A549 (cell line): Measurements from ENCODE around the gene TMEM60. TPM values are rescaled to one million over a fixed set of nuclear protein-coding genes. Genes with fewer than 3 reads are reported as not detected.

Source experiments
- ATAC-seq, 2 experiments: fragments of 200-7000 bp in 1 of 2; fragments of >200 bp in 1 of 2; cut with Nextera tagmentation in 1 of 2; cut with Tn5 transposase in 1 of 2; 3 replicates each; pipeline versions ENCODE4 v1.8.0 to v1.9.1; 2018 to 2020; ENCODE audit warnings: mild to moderate bottlenecking in 1 of 2, moderate library complexity in 1 of 2
- CTCF ChIA-PET: fragments of 300-600 bp; sonication (Branson Sonifier 250); formaldehyde crosslinking; extraction: SDS; loops from one replicate; lab custom pipeline; 2021; ENCODE audit warnings: antibody characterized with exemption, inconsistent platforms; lab: Yijun Ruan, JAX
- POLR2A ChIA-PET: fragments of 350-600 bp; formaldehyde crosslinking; extraction: SDS; loops from one replicate; lab custom pipeline; 2021; ENCODE audit warnings: antibody characterized with exemption, inconsistent platforms; lab: Yijun Ruan, JAX
- DNase-seq, 2 experiments: peaks; one replicate each; pipeline versions ENCODE4 v3.0.0 to v3.0.0-alpha.2; 2011 to 2016; ENCODE audit warnings: low read depth in 1 of 2, low spot score in 1 of 2
- FAIRE-seq: peaks from 2 replicates; lab custom pipeline; 2011; peaks lifted over from hg19 to GRCh38; lab: Jason Lieb, UNC
- H3K27ac ChIP-seq, 2 experiments: fragments of >200 bp; sonication (Bioruptor Twin); formaldehyde crosslinking; 3 replicates each; pipeline ENCODE4 v1.5.1; 2016 to 2017
- H3K4me1 ChIP-seq: fragments of >200 bp; sonication (Bioruptor Twin); formaldehyde crosslinking; 3 replicates; pipeline ENCODE4 v1.6.1; 2016
- H3K4me2 ChIP-seq: fragments of >200 bp; sonication (Bioruptor Twin); formaldehyde crosslinking; 3 replicates; pipeline ENCODE4 v1.6.1; 2016
- H3K4me3 ChIP-seq: fragments of >200 bp; sonication (Bioruptor Twin); formaldehyde crosslinking; 3 replicates; pipeline ENCODE4 v1.5.1; 2016
- H3K9me3 ChIP-seq: fragments of >200 bp; sonication (Bioruptor Twin); formaldehyde crosslinking; 3 replicates; pipeline ENCODE4 v1.6.1; 2016
- BHLHE40 ChIP-seq: IDR thresholded peaks from 2 replicates; pipeline ENCODE4 v1.6.1; 2012; ENCODE audit warnings: low read depth, low read length, inconsistent platforms
- EHMT2 ChIP-seq: fragments of 200-600 bp; sonication (generic); IDR thresholded peaks from 2 replicates; pipeline ENCODE4 v1.6.1; 2016; ENCODE audit warnings: antibody characterized with exemption, low read depth, mild to moderate bottlenecking, moderate library complexity
- FOSB ChIP-seq: fragments of 250-450 bp; sonication (Bioruptor Pico); IDR thresholded peaks from 2 replicates; pipeline ENCODE4 v1.5.0; 2020; ENCODE audit warnings: mild to moderate bottlenecking, moderate library complexity
- HOXA7 ChIP-seq: fragments of 250-450 bp; sonication (Bioruptor Pico); IDR thresholded peaks from 2 replicates; pipeline ENCODE4 v1.5.0; 2020; ENCODE audit warnings: mild to moderate bottlenecking, moderate library complexity
- JUNB ChIP-seq: fragments of >200 bp; sonication (Bioruptor Twin); formaldehyde crosslinking; IDR thresholded peaks from 2 replicates; pipeline ENCODE4 v1.6.1; 2016
- MAZ ChIP-seq: fragments of 150-350 bp; IDR thresholded peaks from 2 replicates; pipeline ENCODE4 v1.6.1; 2014; ENCODE audit warnings: antibody characterized with exemption, low read depth, low read length, borderline replicate concordance
- NR3C1 ChIP-seq: fragments of >200 bp; sonication (Bioruptor Twin); formaldehyde crosslinking; IDR thresholded peaks from 3 replicates; pipeline ENCODE4 v1.6.1; 2017
- PBX3 ChIP-seq: IDR thresholded peaks from 2 replicates; pipeline ENCODE4 v1.6.1; 2012
- PHF8 ChIP-seq: fragments of 200-600 bp; sonication (generic); IDR thresholded peaks from 2 replicates; pipeline ENCODE4 v1.6.1; 2016; ENCODE audit warnings: low read depth, mild to moderate bottlenecking, antibody characterized with exemption, moderate library complexity, borderline replicate concordance
- POLR2A ChIP-seq: IDR thresholded peaks from 2 replicates; pipeline ENCODE4 v1.6.1; 2012; ENCODE audit warnings: mild to moderate bottlenecking, low read length
- RAD21 ChIP-seq, 2 experiments: fragments of >200 bp in 1 of 2; sonication (Bioruptor Twin) in 1 of 2; formaldehyde crosslinking in 1 of 2; IDR thresholded peaks in 1 of 2; conservative IDR thresholded peaks in 1 of 2; 2 replicates in 1 of 2; 3 replicates in 1 of 2; pipeline ENCODE4 v1.6.1; 2012 to 2018; ENCODE audit warnings: inconsistent platforms in 1 of 2
- RCOR1 ChIP-seq: fragments of 150-350 bp; IDR thresholded peaks from 2 replicates; pipeline ENCODE4 v1.6.1; 2014; ENCODE audit warnings: antibody characterized with exemption, low read length, low read depth
- RNF2 ChIP-seq: fragments of 200-600 bp; sonication (generic); IDR thresholded peaks from 2 replicates; pipeline ENCODE4 v1.6.1; 2016; ENCODE audit warnings: low read depth, mild to moderate bottlenecking, antibody characterized with exemption, moderate library complexity, borderline replicate concordance
- SMC3 ChIP-seq: fragments of >200 bp; sonication (Bioruptor Twin); formaldehyde crosslinking; IDR thresholded peaks from 3 replicates; pipeline ENCODE4 v1.6.1; 2018; ENCODE audit warnings: inconsistent platforms
- USF2 ChIP-seq: fragments of 450-650 bp; IDR thresholded peaks from 2 replicates; pipeline ENCODE4 v1.6.1; 2014; ENCODE audit warnings: antibody characterized with exemption
- ZC3H11A ChIP-seq: fragments of 450-650 bp; IDR thresholded peaks from 2 replicates; pipeline ENCODE4 v1.6.1; 2014; ENCODE audit warnings: antibody characterized with exemption, mild to moderate bottlenecking
- ZNF302 ChIP-seq: fragments of 250-450 bp; sonication (Bioruptor Pico); IDR thresholded peaks from 2 replicates; pipeline ENCODE4 v1.9.0; 2021; ENCODE audit warnings: inconsistent platforms, mild to moderate bottlenecking, moderate library complexity
- ZSCAN20 ChIP-seq: fragments of 250-450 bp; sonication (Bioruptor Pico); IDR thresholded peaks from 2 replicates; pipeline ENCODE4 v1.8.0; 2022; ENCODE audit warnings: mild to moderate bottlenecking, moderate library complexity
- WGBS: methylation state at CpG from one replicate; pipeline ENCODE4 v1.1.6; 2017; ENCODE audit errors: missing lambda C conversion rate; 5-methylcytosine and 5-hydroxymethylcytosine counted together
- polyA plus RNA-seq, 4 experiments: library from polyadenylated mRNA; depleted of rRNA in 3 of 4; stranded (reverse); fragments of >200 nt; fragmentation: RNase III in 1 of 4; extraction: RNeasy Plus Mini Kit Qiagen cat#74134 plus additional on column Dnase treatment in 1 of 4; gene quantifications; 2 replicates in 3 of 4; 3 replicates in 1 of 4; pipeline ENCODE4 v1.2.3, GENCODE V29; 2011 to 2017
- TF ChIP-seq, protein P1 (sequence below): fragments of 250-450 bp; sonication (Bioruptor Pico); IDR thresholded peaks from 2 replicates; pipeline ENCODE4 v1.5.0; 2020; ENCODE audit warnings: low read depth, mild to moderate bottlenecking, moderate library complexity
- TF ChIP-seq, protein P2 (sequence below): fragments of >200 bp; sonication (Bioruptor Twin); formaldehyde crosslinking; IDR thresholded peaks from 3 replicates; pipeline ENCODE4 v1.5.1; 2016
- TF ChIP-seq, protein P3 (sequence below): fragments of >200 bp; sonication (Bioruptor Twin); formaldehyde crosslinking; IDR thresholded peaks from 3 replicates; pipeline ENCODE4 v1.6.1; 2016
- TF ChIP-seq, protein P4 (sequence below): fragments of 250-450 bp; sonication (Bioruptor Pico); IDR thresholded peaks from 2 replicates; pipeline ENCODE4 v1.5.0; 2021; ENCODE audit warnings: mild to moderate bottlenecking, moderate library complexity, borderline replicate concordance

The TMEM60 gene
- polyA plus RNA-seq, 2 of the 4 experiments (the other 2 are of a cell fraction) = 33.8 to 54.7 TPM

DNA sequence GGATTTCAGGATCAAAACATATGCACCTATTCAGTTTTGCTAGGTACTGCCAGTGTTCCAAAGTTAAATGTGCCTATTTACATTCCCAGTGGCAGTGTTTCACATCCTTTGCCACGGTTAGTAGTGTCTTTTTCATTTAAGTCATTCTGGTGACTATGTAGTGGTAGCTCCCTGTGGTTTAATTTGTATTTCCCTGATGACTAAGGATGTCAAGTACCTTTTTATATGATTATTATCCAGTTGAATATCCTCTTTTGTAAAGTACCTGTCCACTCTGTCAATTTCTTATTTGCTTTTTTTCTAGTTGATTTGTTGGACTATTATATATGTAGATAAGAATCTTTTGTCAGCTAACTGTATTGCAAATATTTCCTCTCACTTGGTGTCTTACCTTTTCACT is 45.1 kb downstream of the TMEM60 start:
- FAIRE-seq = no peak
- CTCF ChIA-PET = interaction anchor here (0.9 to 1.1 kb wide), 2 partner anchors 95 to 102 kb away, joined by 3 read pairs; no protein-coding TSS in a partner anchor
- TF ChIP-seq, protein P1, sequence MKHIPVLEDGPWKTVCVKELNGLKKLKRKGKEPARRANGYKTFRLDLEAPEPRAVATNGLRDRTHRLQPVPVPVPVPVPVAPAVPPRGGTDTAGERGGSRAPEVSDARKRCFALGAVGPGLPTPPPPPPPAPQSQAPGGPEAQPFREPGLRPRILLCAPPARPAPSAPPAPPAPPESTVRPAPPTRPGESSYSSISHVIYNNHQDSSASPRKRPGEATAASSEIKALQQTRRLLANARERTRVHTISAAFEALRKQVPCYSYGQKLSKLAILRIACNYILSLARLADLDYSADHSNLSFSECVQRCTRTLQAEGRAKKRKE (CRISPR knock-in tag) = no peak
- TF ChIP-seq EHMT2 = no peak
- no peak for TF ChIP-seq JUNB
- TF ChIP-seq RNF2 = no peak
- TF ChIP-seq POLR2A = no peak
- TF ChIP-seq, protein P2, sequence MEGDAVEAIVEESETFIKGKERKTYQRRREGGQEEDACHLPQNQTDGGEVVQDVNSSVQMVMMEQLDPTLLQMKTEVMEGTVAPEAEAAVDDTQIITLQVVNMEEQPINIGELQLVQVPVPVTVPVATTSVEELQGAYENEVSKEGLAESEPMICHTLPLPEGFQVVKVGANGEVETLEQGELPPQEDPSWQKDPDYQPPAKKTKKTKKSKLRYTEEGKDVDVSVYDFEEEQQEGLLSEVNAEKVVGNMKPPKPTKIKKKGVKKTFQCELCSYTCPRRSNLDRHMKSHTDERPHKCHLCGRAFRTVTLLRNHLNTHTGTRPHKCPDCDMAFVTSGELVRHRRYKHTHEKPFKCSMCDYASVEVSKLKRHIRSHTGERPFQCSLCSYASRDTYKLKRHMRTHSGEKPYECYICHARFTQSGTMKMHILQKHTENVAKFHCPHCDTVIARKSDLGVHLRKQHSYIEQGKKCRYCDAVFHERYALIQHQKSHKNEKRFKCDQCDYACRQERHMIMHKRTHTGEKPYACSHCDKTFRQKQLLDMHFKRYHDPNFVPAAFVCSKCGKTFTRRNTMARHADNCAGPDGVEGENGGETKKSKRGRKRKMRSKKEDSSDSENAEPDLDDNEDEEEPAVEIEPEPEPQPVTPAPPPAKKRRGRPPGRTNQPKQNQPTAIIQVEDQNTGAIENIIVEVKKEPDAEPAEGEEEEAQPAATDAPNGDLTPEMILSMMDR = no peak
- TF ChIP-seq RAD21 (conservative IDR thresholded peaks at IDR 0.05 in 1 of 2, IDR thresholded peaks at IDR 0.05 in 1 of 2) = no peak
- TF ChIP-seq, protein P3, sequence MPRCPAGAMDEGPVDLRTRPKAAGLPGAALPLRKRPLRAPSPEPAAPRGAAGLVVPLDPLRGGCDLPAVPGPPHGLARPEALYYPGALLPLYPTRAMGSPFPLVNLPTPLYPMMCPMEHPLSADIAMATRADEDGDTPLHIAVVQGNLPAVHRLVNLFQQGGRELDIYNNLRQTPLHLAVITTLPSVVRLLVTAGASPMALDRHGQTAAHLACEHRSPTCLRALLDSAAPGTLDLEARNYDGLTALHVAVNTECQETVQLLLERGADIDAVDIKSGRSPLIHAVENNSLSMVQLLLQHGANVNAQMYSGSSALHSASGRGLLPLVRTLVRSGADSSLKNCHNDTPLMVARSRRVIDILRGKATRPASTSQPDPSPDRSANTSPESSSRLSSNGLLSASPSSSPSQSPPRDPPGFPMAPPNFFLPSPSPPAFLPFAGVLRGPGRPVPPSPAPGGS = no peak
- no peak for TF ChIP-seq PHF8
- TF ChIP-seq HOXA7 = no peak
- no peak for TF ChIP-seq PBX3
- no peak for TF ChIP-seq FOSB
- TF ChIP-seq ZC3H11A = no peak
- TF ChIP-seq NR3C1 = no peak
- TF ChIP-seq ZNF302 = no peak
- no peak for TF ChIP-seq ZSCAN20 (CRISPR knock-in tag)
- no peak for TF ChIP-seq BHLHE40
- POLR2A ChIA-PET = no interaction called here
- WGBS = 83% methylated on average over 1 of the region's 1 CpG
- Histone ChIP-seq H3K4me2 (no peak overlapping the region), H3K4me3 (no peak overlapping the region), H3K4me1 (no peaks in the 10 kb centered on the region), H3K9me3 (no peaks in the 10 kb centered on the region), H3K27ac (no peak overlapping the region)
- no peak for DNase-seq
- ATAC-seq = no peak

DNA sequence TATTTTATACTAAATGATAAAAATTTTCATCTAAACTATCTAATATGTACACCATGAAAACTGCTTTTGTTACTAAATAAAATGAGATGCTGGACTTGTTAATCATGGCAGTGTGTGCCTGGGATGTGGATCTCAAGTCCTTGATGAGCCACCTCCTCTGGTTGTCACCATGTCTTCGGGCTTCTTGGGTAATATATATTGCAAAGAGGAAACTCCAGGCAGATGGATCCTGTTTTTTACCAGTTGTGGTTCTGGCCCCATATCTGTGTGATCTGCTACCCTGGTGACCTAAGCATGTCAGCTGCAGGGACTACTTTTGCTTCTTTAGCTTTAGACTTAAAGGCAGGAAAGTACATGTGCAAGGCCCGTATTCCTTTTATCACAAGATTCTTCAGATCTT is 46.2 kb downstream of the TMEM60 start:
- H3K4me1 ChIP-seq = peaks cover under 1% of the 10 kb centered on the region; the same call in 1 of the 3 replicates
- WGBS = 82% methylated on average over 2 of the region's 2 CpGs
- ChIA-PET POLR2A (no interaction called here), CTCF (interaction anchor here (0.7 kb wide), 1 partner anchor 8 kb away, joined by 3 read pairs; no protein-coding TSS in a partner anchor)
- TF ChIP-seq PHF8 (no peak), SMC3 (no peak), ZSCAN20 (CRISPR knock-in tag) (no peak), USF2 (no peak), RCOR1 (no peak), MAZ (no peak)
- TF ChIP-seq, protein P3 = no peak
- TF ChIP-seq, protein P4, sequence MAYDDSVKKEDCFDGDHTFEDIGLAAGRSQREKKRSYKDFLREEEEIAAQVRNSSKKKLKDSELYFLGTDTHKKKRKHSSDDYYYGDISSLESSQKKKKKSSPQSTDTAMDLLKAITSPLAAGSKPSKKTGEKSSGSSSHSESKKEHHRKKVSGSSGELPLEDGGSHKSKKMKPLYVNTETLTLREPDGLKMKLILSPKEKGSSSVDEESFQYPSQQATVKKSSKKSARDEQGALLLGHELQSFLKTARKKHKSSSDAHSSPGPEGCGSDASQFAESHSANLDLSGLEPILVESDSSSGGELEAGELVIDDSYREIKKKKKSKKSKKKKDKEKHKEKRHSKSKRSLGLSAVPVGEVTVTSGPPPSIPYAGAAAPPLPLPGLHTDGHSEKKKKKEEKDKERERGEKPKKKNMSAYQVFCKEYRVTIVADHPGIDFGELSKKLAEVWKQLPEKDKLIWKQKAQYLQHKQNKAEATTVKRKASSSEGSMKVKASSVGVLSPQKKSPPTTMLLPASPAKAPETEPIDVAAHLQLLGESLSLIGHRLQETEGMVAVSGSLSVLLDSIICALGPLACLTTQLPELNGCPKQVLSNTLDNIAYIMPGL (CRISPR knock-in tag) = no peak
- no peak overlapping the region for H3K4me2 ChIP-seq
- no peak overlapping the region for H3K4me3 ChIP-seq
- no peak for ATAC-seq
- FAIRE-seq = no peak
- DNase-seq = no peak
- no peaks in the 10 kb centered on the region for H3K9me3 ChIP-seq
- no peak overlapping the region for H3K27ac ChIP-seq
